OCI-LY7 (cell line): ENCODE results near the gene MAP1S. TPM values are rescaled to one million over a fixed set of nuclear protein-coding genes. Genes with fewer than 3 reads are reported as not detected.
A peak's percentile ranks its signal among the peaks of the same experiment; 100 is the strongest.

Source experiments
- BruUV-seq: library from RNA; stranded (reverse); fragments of 400-500 nt; replicated peaks from 2 replicates; lab custom pipeline; 2021; lab: Mats Ljungman, UMichigan
- CTCF ChIA-PET: fragments of 300-600 bp; sonication (Branson Sonifier 250); formaldehyde crosslinking; loops from one replicate; lab custom pipeline; 2022; ENCODE audit warnings: antibody characterized with exemption; ENCODE audit not compliant: unreplicated experiment; lab: Charles Lee
- POLR2A ChIA-PET: fragments of 300-600 bp; sonication (Branson Sonifier 250); formaldehyde crosslinking; loops from one replicate; lab custom pipeline; 2022; ENCODE audit warnings: antibody characterized with exemption; lab: Charles Lee
- DNase-seq: peaks from one replicate; pipeline ENCODE4 v3.0.0-alpha.2; 2015; ENCODE audit warnings: low spot score
- H2AFZ ChIP-seq: fragments of 200-600 bp; sonication (generic), shearing (Covaris generic); 2 replicates; pipeline ENCODE4 v1.6.1; 2014; ENCODE audit warnings: mild to moderate bottlenecking, antibody characterized with exemption, low read length, moderate library complexity
- H3K27ac ChIP-seq: fragments of 200-600 bp; sonication (generic); 2 replicates; pipeline ENCODE4 v1.5.1; 2014; ENCODE audit warnings: mixed run types, low read depth, mild to moderate bottlenecking, moderate library complexity, low read length, inconsistent platforms; ENCODE audit not compliant: poor library complexity, severe bottlenecking
- H3K36me3 ChIP-seq: fragments of 200-600 bp; sonication (generic); 2 replicates; pipeline ENCODE4 v1.6.1; 2014; ENCODE audit warnings: mild to moderate bottlenecking, antibody characterized with exemption, low read length, moderate library complexity, mixed read lengths; ENCODE audit not compliant: insufficient read depth
- H3K4me1 ChIP-seq: fragments of 200-600 bp; sonication (generic); 2 replicates; pipeline ENCODE4 v1.5.1; 2014; ENCODE audit warnings: mild to moderate bottlenecking, low read length; ENCODE audit not compliant: insufficient read depth, poor library complexity, severe bottlenecking
- H3K4me2 ChIP-seq: fragments of 200-600 bp; sonication (generic); 2 replicates; pipeline ENCODE4 v1.6.1; 2014; ENCODE audit warnings: mild to moderate bottlenecking, low read length
- H3K4me3 ChIP-seq: fragments of 200-600 bp; sonication (generic); 2 replicates; pipeline ENCODE4 v1.5.1; 2014; ENCODE audit warnings: mild to moderate bottlenecking, low read depth, low read length; ENCODE audit not compliant: poor library complexity, severe bottlenecking
- H3K79me2 ChIP-seq: fragments of 200-600 bp; sonication (generic); 2 replicates; pipeline ENCODE4 v1.6.1; 2016; ENCODE audit warnings: low read depth, mild to moderate bottlenecking, low read length, moderate library complexity, mixed read lengths; ENCODE audit not compliant: insufficient read depth
- H3K9me2 ChIP-seq: fragments of 200-600 bp; sonication (generic); 2 replicates; pipeline ENCODE4 v1.6.1; 2016; ENCODE audit warnings: mild to moderate bottlenecking, low read length, mixed read lengths; ENCODE audit not compliant: insufficient read depth
- H3K9me3 ChIP-seq: fragments of 200-600 bp; sonication (generic); 2 replicates; pipeline ENCODE4 v1.6.1; 2014; ENCODE audit warnings: mild to moderate bottlenecking, mixed run types, low read length, mixed read lengths
- H4K20me1 ChIP-seq: fragments of 200-600 bp; sonication (generic); 2 replicates; pipeline ENCODE4 v1.6.1; 2014; ENCODE audit warnings: mild to moderate bottlenecking, antibody characterized with exemption, low read length, moderate library complexity, mixed read lengths; ENCODE audit not compliant: insufficient read depth
- CTCF ChIP-seq: fragments of 200-600 bp; sonication (generic); conservative IDR thresholded peaks from 2 replicates; pipeline ENCODE4 v1.5.1; 2014; ENCODE audit warnings: mild to moderate bottlenecking, antibody characterized with exemption, low read length, moderate library complexity, mixed read lengths
- EZH2phosphoT487 ChIP-seq: fragments of 200-600 bp; sonication (generic); IDR thresholded peaks from 2 replicates; pipeline ENCODE4 v1.6.1; 2018; ENCODE audit warnings: low read depth, borderline replicate concordance, mild to moderate bottlenecking, mixed run types, antibody characterized with exemption, low read length, moderate library complexity, mixed read lengths
- intact Hi-C: fragments of 100-400 bp; cut with micrococcal nuclease; formaldehyde crosslinking; loops from one replicate; pipeline ENCODE4 v1.10.0; 2022; ENCODE audit not compliant: unreplicated experiment
- total RNA-seq, 2 experiments: library from RNA; depleted of rRNA in 1 of 2; stranded (reverse); fragments of >200 nt in 1 of 2; shearing (Covaris generic) in 1 of 2; gene quantifications; 2 replicates each; pipeline ENCODE4 v1.2.3, GENCODE V29; 2014 to 2022

MAP1S gene
- total RNA-seq, 2 experiments from 2014 or later, result 31.6 to 53.1 TPM

DNA sequence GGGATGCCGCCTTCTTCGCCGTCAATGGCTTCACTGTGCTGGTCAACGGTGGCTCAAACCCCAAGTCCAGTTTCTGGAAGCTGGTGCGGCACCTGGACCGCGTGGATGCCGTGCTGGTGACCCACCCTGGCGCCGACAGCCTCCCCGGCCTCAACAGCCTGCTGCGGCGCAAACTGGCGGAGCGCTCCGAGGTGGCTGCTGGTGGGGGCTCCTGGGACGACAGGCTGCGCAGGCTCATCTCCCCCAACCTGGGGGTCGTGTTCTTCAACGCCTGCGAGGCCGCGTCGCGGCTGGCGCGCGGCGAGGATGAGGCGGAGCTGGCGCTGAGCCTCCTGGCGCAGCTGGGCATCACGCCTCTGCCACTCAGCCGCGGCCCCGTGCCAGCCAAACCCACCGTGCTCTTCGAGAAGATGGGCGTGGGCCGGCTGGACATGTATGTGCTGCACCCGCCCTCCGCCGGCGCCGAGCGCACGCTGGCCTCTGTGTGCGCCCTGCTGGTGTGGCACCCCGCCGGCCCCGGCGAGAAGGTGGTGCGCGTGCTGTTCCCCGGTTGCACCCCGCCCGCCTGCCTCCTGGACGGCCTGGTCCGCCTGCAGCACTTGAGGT lies 7.0 kb downstream of the MAP1S start:
- no peak overlapping the region for H3K4me2 ChIP-seq
- no peak for TF ChIP-seq EZH2phosphoT487
- TF ChIP-seq CTCF, result peak; percentile 3; the same call in 1 of the 2 replicates
- no peak overlapping the region for H2AFZ ChIP-seq
- H4K20me1 ChIP-seq, result no peaks in the 10 kb centered on the region
- ChIA-PET CTCF (no interaction called here), POLR2A (no interaction called here)
- no peak overlapping the region for H3K4me3 ChIP-seq
- H3K79me2 ChIP-seq, result peaks cover 1% of the 10 kb centered on the region; the same call in 1 of the 2 replicates
- DNase-seq, result no peak
- no peak overlapping the region for H3K27ac ChIP-seq
- peaks cover 9% of the 10 kb centered on the region for H3K4me1 ChIP-seq
- H3K9me2 ChIP-seq, result no peaks in the 10 kb centered on the region
- intact Hi-C loops, result no loop called here
- peaks cover 1% of the 10 kb centered on the region; the same call in 1 of the 2 replicates for H3K9me3 ChIP-seq
- no TSS peak for BruUV-seq
- peaks cover 81% of the 10 kb centered on the region for H3K36me3 ChIP-seq

DNA sequence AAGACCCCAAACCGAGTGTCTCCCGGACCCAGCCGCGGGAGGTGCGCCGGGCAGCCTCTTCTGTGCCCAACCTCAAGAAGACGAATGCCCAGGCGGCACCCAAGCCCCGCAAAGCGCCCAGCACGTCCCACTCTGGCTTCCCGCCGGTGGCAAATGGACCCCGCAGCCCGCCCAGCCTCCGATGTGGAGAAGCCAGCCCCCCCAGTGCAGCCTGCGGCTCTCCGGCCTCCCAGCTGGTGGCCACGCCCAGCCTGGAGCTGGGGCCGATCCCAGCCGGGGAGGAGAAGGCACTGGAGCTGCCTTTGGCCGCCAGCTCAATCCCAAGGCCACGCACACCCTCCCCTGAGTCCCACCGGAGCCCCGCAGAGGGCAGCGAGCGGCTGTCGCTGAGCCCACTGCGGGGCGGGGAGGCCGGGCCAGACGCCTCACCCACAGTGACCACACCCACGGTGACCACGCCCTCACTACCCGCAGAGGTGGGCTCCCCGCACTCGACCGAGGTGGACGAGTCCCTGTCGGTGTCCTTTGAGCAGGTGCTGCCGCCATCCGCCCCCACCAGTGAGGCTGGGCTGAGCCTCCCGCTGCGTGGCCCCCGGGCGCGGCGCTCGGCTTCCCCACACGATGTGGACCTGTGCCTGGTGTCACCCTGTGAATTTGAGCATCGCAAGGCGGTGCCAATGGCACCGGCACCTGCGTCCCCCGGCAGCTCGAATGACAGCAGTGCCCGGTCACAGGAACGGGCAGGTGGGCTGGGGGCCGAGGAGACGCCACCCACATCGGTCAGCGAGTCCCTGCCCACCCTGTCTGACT lies 7.9 kb downstream of the MAP1S start:
- H2AFZ ChIP-seq, result no peak overlapping the region
- no peak overlapping the region for H3K4me3 ChIP-seq
- no peaks in the 10 kb centered on the region for H3K4me1 ChIP-seq
- H3K4me2 ChIP-seq, result no peak overlapping the region
- ChIA-PET POLR2A (no interaction called here), CTCF (no interaction called here)
- BruUV-seq, result no TSS peak
- H3K36me3 ChIP-seq, result peaks cover 84% of the 10 kb centered on the region
- no peak overlapping the region for H3K27ac ChIP-seq
- H3K79me2 ChIP-seq, result no peaks in the 10 kb centered on the region; the same call in 1 of the 2 replicates
- no peaks in the 10 kb centered on the region for H3K9me2 ChIP-seq
- peaks cover 3% of the 10 kb centered on the region; the same call in 1 of the 2 replicates for H3K9me3 ChIP-seq
- TF ChIP-seq EZH2phosphoT487, result no peak
- no peak for TF ChIP-seq CTCF
- intact Hi-C loops, result no loop called here
- no peaks in the 10 kb centered on the region for H4K20me1 ChIP-seq
- no peak for DNase-seq
